Thoracic aorta (tissue), 2 donors: ENCODE measurements around the gene HCFC1. TPM values are rescaled to one million over a fixed set of nuclear protein-coding genes. Genes with fewer than 3 reads are reported as not detected.

ENCODE experiments used
- ATAC-seq: fragments of 150-250 bp; one replicate; pipeline ENCODE4 v1.8.0; 2017; ENCODE audit warnings: low read depth; ENCODE audit not compliant: insufficient number of reproducible peaks, low FRiP score
- DNase-seq: peaks from one replicate; pipeline ENCODE4 v3.0.0-alpha.2; 2020; ENCODE audit warnings: low spot score
- H3K27ac ChIP-seq, 2 donors: fragments of 200-600 bp; sonication (generic); 1 replicate in 1 of 2; 2 replicates in 1 of 2; pipeline ENCODE4 v1.5.1; 2016; ENCODE audit warnings: mild to moderate bottlenecking in 2 of 2, moderate library complexity in 2 of 2
- H3K27me3 ChIP-seq: fragments of 200-600 bp; sonication (generic); replicated peaks from 2 replicates; pipeline ENCODE4 v1.6.0; 2016; ENCODE audit warnings: mild to moderate bottlenecking; ENCODE audit not compliant: insufficient read depth
- H3K36me3 ChIP-seq: fragments of 200-600 bp; sonication (generic); one replicate; pipeline ENCODE4 v1.5.1; 2016
- H3K4me1 ChIP-seq, 2 donors: fragments of 200-600 bp; sonication (generic); 1 replicate in 1 of 2; 2 replicates in 1 of 2; pipeline versions ENCODE4 v1.5.1 to v1.6.0; 2016; ENCODE audit warnings: low read depth in 2 of 2, mild to moderate bottlenecking in 1 of 2; ENCODE audit not compliant: control insufficient read depth in 1 of 2
- H3K4me3 ChIP-seq: fragments of 200-600 bp; sonication (generic); 2 replicates; pipeline ENCODE4 v1.5.1; 2016; ENCODE audit warnings: mild to moderate bottlenecking
- H3K9me3 ChIP-seq: fragments of 200-600 bp; sonication (generic); 2 replicates; pipeline ENCODE4 v1.5.1; 2016
- total RNA-seq, 2 donors: library from RNA; depleted of rRNA; stranded (reverse); fragments of >200 nt; gene quantifications; one replicate each; pipeline versions ENCODE4 v1.1.0 to v1.2.3, GENCODE V29; 2016
- TF ChIP-seq, protein P1 (sequence below): fragments of 200-600 bp; sonication (generic); IDR thresholded peaks from one replicate; pipeline ENCODE4 v1.5.1; 2019; ENCODE audit warnings: antibody characterized with exemption

Gene HCFC1
- total RNA-seq, 2 donors from 2014 or later: 51.6 to 58.9 TPM

DNA sequence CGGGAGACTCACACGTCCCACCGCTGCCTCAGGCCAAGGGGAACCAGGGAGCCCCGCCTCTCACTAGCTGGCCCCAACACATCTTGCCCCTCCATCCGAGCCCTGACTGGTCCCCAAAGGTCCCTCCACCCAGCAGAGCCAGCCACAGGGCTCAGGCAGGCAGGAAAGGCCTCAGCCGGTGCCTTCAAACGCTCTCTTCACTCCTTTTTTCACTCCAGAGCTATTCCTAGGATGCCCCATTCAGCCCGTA lies 44.0 kb downstream of the HCFC1 start:
- H3K9me3 ChIP-seq: no peaks in the 10 kb centered on the region
- ATAC-seq: peak; percentile 4
- TF ChIP-seq, protein P1, sequence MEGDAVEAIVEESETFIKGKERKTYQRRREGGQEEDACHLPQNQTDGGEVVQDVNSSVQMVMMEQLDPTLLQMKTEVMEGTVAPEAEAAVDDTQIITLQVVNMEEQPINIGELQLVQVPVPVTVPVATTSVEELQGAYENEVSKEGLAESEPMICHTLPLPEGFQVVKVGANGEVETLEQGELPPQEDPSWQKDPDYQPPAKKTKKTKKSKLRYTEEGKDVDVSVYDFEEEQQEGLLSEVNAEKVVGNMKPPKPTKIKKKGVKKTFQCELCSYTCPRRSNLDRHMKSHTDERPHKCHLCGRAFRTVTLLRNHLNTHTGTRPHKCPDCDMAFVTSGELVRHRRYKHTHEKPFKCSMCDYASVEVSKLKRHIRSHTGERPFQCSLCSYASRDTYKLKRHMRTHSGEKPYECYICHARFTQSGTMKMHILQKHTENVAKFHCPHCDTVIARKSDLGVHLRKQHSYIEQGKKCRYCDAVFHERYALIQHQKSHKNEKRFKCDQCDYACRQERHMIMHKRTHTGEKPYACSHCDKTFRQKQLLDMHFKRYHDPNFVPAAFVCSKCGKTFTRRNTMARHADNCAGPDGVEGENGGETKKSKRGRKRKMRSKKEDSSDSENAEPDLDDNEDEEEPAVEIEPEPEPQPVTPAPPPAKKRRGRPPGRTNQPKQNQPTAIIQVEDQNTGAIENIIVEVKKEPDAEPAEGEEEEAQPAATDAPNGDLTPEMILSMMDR: no peak

DNA sequence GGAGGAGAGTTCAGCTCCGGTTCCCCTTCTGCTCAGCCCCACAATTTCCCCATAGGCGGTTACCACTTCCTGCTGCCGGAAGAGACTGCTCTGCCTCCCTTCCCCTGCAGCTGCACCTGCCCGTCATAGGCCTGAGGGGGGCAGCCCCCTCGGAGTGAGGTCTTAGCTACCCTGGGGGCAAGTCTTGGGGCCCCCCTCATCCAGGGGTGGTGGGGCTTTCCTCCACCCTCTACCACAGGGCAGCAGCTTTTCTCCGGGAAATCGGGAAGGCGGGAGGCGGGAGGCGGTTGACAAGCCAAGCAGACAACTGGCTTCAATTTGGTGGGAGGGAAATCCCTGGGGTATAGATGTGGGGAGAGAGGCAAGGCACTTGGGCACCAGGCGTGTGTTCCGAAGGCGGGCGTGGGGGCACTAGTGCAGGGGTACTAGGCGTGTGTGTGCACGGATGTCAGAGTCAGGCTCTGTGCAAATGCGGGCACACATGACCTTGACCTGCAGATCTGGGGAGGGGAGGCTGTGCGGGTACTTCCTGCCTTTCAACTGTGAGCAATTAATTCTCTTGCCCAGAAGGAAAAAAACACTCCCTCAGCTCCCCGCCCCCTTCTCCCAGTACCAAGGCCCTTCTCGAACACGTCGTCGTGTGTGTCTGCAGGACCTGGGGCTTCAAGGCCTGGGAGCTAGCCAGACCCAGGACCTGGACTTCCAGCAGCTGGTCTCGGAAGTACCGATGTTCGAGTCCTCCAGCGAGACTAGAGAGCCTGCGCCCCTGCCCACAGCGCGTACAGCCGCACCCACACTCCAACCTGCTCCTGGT lies 44.6 kb downstream of the HCFC1 start:
- H3K27ac ChIP-seq: peak overlapping the region; percentile 92 to 96
- peaks cover 6% of the 10 kb centered on the region for H3K36me3 ChIP-seq
- DNase-seq: no peak
- H3K4me3 ChIP-seq: peak overlapping the region; percentile 85
- peaks cover 0 to 10% of the 10 kb centered on the region in 2 donors for H3K4me1 ChIP-seq
- no peak for ATAC-seq
- TF ChIP-seq, protein P1: no peak
- H3K27me3 ChIP-seq: no peaks in the 10 kb centered on the region
- H3K9me3 ChIP-seq: no peaks in the 10 kb centered on the region

More for the DNA sequence above, 44.0 kb downstream of the HCFC1 start:
- peak overlapping the region; percentile 92 to 96 for H3K27ac ChIP-seq
- H3K4me3 ChIP-seq: peak overlapping the region; percentile 85
- H3K36me3 ChIP-seq: peaks cover 6% of the 10 kb centered on the region
- H3K4me1 ChIP-seq: peaks cover 0 to 10% of the 10 kb centered on the region in 2 donors
- DNase-seq: no peak
- no peaks in the 10 kb centered on the region for H3K27me3 ChIP-seq

DNA sequence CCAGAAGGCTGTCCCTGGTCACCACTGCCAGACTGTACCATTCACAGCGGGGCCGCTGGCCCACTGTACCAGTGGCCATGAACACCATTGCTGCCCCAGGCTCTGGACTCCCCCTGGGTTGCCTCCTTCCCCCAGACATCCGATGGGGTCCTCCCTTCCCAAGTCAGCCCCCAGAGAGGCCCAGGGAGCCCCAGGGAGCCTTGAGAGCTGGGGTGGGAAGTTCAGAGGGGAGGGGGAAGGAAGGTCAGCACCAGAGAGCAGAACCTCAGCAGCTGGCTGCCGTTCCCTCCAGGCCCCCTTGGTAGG lies 45.1 kb downstream of the HCFC1 start:
- peak overlapping the region; percentile 85 for H3K4me3 ChIP-seq
- H3K27ac ChIP-seq: peak overlapping the region; percentile 92 to 96
- no peak for ATAC-seq
- TF ChIP-seq, protein P1: no peak
- no peaks in the 10 kb centered on the region for H3K9me3 ChIP-seq
- H3K27me3 ChIP-seq: no peaks in the 10 kb centered on the region
- DNase-seq: no peak
- peaks cover 0 to 10% of the 10 kb centered on the region in 2 donors for H3K4me1 ChIP-seq
- H3K36me3 ChIP-seq: peaks cover 5% of the 10 kb centered on the region

DNA sequence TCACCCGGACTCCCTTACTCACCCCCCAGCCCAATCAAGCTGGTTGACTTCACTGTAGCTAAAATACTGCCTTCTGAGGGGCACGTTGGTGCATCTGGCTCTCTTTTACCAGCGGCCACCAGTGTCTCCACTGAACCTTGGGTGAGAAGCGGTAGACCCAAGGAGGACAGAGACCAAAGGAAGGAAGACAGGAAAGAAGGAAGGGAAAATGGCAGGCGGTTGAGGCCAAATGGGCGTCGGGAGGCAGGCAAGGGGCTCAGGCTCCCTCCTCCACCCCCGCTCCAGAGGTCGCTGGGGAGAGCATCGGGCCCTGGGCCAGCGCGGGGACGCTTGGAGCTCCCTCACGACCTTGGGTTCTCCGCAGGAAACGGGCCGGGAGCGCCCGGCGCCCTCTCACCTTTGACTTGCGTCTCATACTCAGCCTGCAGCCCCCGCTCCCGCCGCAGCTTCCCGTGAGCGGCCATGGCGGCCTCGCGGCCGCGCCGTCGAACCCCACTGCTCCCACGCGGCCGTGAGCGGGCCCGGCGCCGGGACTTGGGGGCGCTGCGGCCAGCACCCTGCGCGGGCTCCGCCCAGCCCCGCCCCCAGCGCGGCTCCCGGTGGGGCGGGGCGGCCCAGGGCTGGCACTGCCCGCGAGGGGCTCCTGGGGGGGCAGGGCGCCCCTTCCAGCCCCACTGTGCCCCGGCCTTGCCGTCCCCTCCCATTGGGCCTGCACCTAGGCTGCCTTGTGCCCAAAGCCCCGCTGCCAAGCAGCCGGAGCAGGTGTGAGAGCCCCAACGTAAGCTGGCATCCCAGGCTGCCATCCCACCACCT lies 45.7 kb downstream of the HCFC1 start, which contains the start of gene ARHGAP4:
TSS of gene ARHGAP4 (minus strand) at position 526 of the 813 bp plus-strand sequence. CDS start at position 464, 62 bp downstream.
- peak within 1 kb of the TSS; percentile 92 to 96 for H3K27ac ChIP-seq
- DNase-seq: no peak
- no peak for ATAC-seq
- TF ChIP-seq, protein P1: no peak
- peak within 1 kb of the TSS; percentile 85 for H3K4me3 ChIP-seq
- peaks cover under 1% of the 10 kb centered on the region for H3K36me3 ChIP-seq
- no peaks in the 10 kb centered on the region for H3K9me3 ChIP-seq
- peaks cover 0 to 10% of the 10 kb centered on the region in 2 donors for H3K4me1 ChIP-seq
- no peaks in the 10 kb centered on the region for H3K27me3 ChIP-seq

DNA sequence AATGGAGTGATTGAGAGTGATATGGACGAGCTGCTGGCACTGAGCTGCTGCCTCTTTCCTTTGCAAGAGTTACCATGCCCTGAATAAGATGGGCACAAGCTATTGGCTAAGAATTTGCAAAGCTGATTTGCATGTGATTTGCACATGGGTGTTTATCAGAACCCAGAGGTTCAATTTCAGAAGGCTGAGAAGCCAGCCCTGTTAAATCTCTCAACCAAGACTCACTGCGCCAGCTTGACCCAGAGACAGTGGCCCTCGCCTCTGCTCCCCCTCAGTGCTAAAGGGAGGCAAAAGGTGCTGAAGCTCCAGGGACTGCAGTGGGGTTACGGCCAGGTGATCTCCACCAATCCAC lies 46.3 kb downstream of the HCFC1 start:
- Histone ChIP-seq H3K9me3 (no peaks in the 10 kb centered on the region), H3K27ac (peak overlapping the region in 1 of 2 donors; percentile 30), H3K4me3 (peak overlapping the region; percentile 53), H3K27me3 (no peaks in the 10 kb centered on the region), H3K36me3 (no peaks in the 10 kb centered on the region), H3K4me1 (peaks cover 0 to 10% of the 10 kb centered on the region in 2 donors)
- TF ChIP-seq, protein P1: no peak
- ATAC-seq (no peak), DNase-seq (no peak)
